GM18499 (cell line): ENCODE data around the gene ZSWIM6.

Experiments used
- ATAC-seq: cut with Tn5 transposase; IDR thresholded peaks from one replicate; pipeline ENCODE4 v1.9.1; 2021; ENCODE audit warnings: moderate number of reproducible peaks; ENCODE audit not compliant: insufficient read depth, unreplicated experiment

The ZSWIM6 gene

DNA sequence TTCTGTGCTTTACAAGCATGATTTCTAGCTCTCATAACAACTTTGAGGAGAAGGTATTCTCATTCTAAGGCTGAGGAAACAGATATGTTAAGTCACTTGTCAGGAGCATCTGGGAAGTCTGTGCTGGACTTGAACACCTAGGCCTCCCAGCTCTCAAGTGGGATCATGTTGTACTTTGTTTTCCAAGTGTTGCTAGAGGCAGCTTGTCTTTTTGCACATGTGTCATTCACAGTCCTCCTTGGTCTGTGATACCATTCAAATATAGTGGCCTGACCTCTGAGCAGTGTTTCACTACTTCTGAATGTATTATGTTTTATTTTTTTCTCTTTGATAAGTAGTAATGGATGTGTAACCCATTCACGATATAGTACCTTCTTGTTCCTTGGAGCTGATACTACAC lies 21.2 kb downstream of the ZSWIM6 start:
- ATAC-seq = no peak

DNA sequence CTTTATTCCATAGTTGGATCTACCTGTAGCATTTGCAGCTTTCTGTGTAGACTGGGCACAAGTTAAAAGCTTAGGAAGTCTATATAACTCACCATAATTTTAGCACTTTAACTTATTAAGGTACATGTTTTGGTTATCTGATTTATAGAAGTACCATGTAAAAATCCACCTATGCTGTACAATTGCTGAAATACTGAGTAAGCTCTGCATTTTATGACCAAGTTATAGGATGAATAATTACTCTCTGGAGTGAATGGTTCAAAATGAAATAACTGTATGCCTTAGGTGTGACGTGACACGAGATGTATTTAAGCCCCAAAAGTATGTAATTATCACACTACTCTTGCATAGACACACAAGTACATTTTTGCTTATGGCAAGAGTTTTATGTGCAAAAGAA lies 22.1 kb downstream of the ZSWIM6 start:
- no peak for ATAC-seq

- ATAC-seq = no peak
Measured at GRCh38 chr5:61357745-61358144, 25.7 kb downstream of the ZSWIM6 start.

- no peak for ATAC-seq
Measured at GRCh38 chr5:61362796-61363368, 30.8 kb downstream of the ZSWIM6 start.

- ATAC-seq = no peak
Measured at GRCh38 chr5:61363401-61364114, 31.5 kb downstream of the ZSWIM6 start.

DNA sequence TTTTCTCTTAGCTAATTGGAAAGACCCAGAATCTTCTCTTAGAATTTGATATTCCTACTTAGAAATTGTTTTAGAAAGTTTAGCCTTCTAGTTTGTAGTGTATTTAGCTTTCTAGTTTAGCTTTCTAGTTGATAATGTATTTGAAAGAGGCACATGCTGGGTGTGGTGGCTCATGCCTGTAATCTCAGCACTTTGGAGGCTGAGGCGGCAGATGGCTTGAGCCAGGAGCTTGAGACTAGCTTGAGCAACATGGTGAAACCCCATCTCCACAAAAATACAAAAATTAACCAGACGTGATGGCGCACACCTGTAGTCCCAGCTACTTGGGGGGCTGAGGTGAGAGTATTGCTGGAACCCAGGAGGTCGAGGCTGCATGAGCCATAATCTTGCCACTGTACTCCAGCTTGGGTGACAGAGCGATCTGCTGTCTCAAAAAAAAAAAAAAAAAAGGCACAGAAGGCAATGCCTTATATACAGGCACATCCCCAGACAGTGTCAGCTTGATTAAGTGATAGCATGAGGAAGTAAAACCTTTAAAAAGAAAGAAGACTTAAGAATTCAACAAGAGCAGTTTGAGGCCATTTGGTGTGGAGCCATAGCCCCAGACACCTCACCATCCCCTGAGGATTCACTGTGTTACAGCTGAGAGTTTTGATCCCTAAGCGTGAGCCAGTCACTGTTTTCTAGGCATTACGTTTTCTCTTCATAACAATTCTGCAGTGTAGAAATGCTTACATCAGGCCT lies 34.6 kb downstream of the ZSWIM6 start:
- no peak for ATAC-seq

DNA sequence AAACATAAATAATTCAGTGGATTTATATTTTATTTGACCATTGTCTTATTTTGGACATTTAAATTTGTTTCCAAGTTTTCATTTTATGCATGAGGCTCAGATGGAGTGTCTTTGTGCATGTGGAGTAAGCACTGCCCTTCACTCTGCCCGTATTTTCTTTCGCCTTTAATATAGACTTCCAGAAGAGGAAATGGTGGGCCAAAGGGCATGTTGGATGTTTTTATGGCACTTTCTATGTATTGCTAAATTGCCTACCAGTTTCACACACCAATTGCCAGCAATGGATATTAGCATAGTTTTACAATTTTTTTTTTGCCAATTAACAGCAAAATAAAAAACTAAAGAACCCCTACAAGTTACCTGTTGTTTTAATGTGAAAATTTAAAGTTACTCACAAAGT lies 38.4 kb downstream of the ZSWIM6 start:
- ATAC-seq = no peak

GRCh38 chr5:61371474-61371873 lies 39.4 kb downstream of the ZSWIM6 start:
- ATAC-seq = no peak

- ATAC-seq = no peak
Measured at GRCh38 chr5:61379677-61380076, 47.6 kb downstream of the ZSWIM6 start.

GRCh38 chr5:61381968-61382367 lies 49.9 kb downstream of the ZSWIM6 start:
- no peak for ATAC-seq

DNA sequence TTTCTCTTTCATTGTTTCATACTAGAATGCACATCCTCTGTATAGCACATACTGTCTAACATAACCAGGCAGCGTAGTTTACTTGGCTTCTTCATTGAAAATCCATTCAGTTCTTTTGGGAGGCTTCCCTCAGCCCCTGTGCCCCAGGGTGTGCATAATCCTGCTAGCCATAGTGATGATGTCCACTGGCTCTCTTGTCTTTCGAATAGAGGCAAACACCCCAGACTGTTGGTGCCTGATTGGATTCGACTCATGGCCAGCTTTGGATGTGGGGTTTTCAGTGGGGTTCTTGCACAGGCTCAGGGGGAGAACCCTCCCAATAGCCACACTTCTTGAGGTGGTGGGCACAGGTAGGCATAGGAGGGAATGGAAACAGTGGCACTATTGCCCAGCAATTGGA lies 53.6 kb downstream of the ZSWIM6 start:
- ATAC-seq = no peak

DNA sequence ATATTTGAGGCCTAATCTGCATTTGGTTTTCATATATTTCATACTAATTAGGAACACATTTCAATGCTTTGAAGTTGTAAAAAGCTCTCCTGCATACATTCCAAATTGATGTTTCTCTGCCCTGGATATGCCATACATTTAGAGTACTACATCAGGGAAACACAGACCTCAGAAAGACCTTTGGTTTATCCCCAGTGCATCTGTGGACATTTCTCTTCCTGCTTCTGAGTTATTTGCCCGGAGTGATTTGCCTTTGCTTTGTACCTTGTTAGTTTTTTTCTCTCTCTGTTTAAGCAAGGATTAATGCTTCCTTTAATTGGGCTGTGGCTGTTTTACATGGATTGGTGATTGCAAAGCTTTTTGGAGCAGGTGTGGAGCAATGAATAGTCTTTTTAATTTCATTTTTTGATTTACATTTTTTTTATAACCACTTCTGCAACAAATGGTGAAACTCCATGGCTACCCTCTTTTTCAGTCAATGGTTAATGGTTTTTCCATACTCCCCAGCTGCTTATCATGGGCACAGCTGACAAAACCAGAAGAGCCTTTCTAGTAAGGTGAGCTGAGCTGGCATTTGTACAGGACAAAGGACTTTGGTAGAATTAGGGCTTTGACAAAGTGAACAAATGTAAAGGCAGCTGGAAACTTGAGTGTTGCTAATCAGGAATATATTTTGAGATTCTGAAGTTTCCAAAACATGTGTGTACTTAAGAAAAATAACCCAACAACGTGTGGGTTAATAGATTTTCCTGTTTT lies 54.2 kb downstream of the ZSWIM6 start:
- no peak for ATAC-seq

- ATAC-seq = no peak
Measured at GRCh38 chr5:61389609-61390008, 57.6 kb downstream of the ZSWIM6 start.

GRCh38 chr5:61394078-61394704 lies 62.1 kb downstream of the ZSWIM6 start:
- ATAC-seq = no peak

DNA sequence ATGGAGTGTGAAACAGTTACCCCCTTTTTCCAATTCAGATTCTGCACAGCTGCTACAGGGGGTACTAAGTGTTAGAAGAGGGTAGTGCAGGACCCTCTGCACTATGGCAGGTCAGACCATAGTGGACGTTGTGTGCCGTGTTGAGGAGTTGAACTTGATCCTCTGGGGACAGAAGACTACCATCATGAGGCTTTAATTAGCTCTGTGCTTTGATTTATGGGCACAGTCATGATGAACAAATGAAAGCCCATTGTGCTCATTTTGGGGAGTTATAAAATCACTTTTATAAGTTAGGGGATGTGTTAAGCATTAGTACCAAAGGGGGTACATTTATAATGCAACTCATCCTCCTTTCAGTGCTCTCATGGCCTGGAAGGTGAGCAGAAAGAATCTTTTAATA lies 62.7 kb downstream of the ZSWIM6 start:
- ATAC-seq = no peak

DNA sequence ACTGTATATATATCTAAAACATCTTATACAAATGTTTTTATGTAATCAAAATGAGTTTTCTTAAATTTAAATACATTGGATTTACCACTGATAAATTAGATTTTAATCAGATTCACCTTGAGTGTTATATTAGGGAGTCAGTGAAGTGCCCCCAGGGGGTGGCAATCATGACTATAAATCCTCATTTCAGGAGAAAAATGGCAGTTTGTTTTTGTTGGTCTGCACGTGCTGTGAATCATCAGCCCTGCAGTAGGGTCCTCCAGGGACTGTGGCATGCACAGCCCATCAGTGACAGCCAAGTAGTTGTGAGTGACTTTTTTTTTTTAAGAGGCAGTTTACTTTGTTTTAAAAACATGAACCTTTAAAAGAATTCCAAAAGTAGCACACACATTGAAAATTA lies 65.2 kb downstream of the ZSWIM6 start:
- ATAC-seq = no peak

GRCh38 chr5:61397937-61398336 lies 65.9 kb downstream of the ZSWIM6 start:
- no peak for ATAC-seq

DNA sequence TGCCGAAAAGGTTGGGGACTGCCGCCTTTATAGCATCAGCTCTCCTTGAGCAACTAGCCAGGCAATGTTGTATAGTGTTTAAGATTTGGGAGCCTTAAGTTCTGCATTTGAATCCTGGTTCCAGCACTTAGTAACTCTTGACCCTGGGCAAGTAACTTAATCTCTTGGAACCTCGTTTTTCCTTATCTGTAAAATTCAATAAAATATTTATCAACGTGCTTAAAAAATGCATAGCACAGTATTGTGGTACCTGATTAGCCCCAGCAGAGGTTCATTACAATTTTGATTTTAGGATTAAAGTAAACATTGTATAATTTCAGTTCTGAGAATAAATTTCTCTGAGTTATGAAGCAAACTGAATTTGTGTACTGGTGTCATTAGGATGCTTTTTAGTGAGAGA lies 66.4 kb downstream of the ZSWIM6 start:
- ATAC-seq = no peak

DNA sequence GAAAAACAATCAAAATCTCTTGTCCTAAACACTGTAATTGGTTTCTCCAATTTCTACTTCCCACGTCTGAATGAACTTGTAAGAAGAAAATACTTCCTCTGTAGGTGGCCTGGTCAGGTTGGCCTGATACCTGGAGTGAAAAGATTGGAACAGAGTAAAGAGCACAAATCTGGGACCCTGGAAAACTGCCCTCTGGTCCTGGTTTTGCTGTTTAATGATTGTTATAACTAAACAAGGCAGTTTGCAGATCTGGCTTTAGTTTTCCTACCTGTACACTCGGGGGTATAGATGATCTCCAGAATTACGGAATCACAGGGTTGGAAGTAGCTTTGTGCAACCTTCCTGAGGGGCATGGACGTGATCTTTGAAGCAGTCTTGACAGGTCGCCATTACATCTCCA lies 67.6 kb downstream of the ZSWIM6 start:
- no peak for ATAC-seq

DNA sequence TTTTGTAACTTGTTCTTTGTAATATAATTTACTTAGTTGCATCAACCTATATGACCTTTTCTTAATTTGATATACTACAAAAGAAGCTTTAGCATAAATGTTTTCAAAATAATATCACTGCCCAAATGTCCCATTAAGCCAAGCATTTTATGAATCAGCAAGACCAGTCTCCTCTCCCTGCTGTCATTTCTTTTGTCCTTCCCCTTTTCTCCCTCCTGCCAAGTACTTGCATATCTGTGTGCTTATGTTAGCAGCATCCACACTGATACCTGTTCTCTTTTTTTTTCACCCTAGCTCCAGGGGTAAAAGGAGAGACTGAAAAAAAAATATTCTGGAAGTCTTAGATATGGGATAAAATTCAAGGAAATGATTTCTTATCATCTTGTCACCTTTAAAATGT lies 69.7 kb downstream of the ZSWIM6 start:
- no peak for ATAC-seq
